GM12878 (cell line): ENCODE data around the gene PTPN18. TPM values are rescaled to one million over a fixed set of nuclear protein-coding genes. Genes with fewer than 3 reads are reported as not detected.

Experiments used
- ATAC-seq: fragments of 200-7000 bp; cut with Tn5 transposase; 3 replicates; pipeline ENCODE4 v1.9.1; 2020; ENCODE audit warnings: mild to moderate bottlenecking, moderate library complexity
- BruUV-seq: library from RNA; stranded (reverse); fragments of 400-500 nt; replicated peaks from 2 replicates; lab custom pipeline; 2021; lab: Mats Ljungman, UMichigan
- CTCF ChIA-PET: fragments of 300-600 bp; sonication (Branson Sonifier 250); formaldehyde crosslinking; extraction: SDS; loops from one replicate; lab custom pipeline; 2021; ENCODE audit warnings: inconsistent platforms; lab: Yijun Ruan, JAX
- POLR2A ChIA-PET: fragments of 350-600 bp; formaldehyde crosslinking; extraction: SDS; loops from one replicate; lab custom pipeline; 2021; ENCODE audit warnings: inconsistent platforms; lab: Charles Lee
- RAD21 ChIA-PET: fragments of 300-600 bp; sonication (Branson Sonifier 250); formaldehyde crosslinking; loops from one replicate; lab custom pipeline; 2023; ENCODE audit warnings: antibody characterized with exemption; ENCODE audit not compliant: unreplicated experiment; lab: Charles Lee
- SMC1A ChIA-PET: fragments of 300-600 bp; sonication (Branson Sonifier 250); formaldehyde crosslinking; loops from one replicate; lab custom pipeline; 2023; ENCODE audit not compliant: unreplicated experiment, uncharacterized antibody; lab: Charles Lee
- DNase-seq: peaks from one replicate; pipeline ENCODE4 v3.0.0-alpha.2; 2011; ENCODE audit warnings: low read depth, low spot score
- FAIRE-seq: peaks from 3 replicates; lab custom pipeline; 2011; peaks lifted over from hg19 to GRCh38; lab: Jason Lieb, UNC
- H2AFZ ChIP-seq: 2 replicates; pipeline ENCODE4 v1.6.0; 2011; ENCODE audit warnings: low read depth, low read length, control low read depth; ENCODE audit not compliant: control insufficient read depth
- H3K27ac ChIP-seq: 2 replicates; pipeline ENCODE4 v1.5.1; 2011; ENCODE audit warnings: control low read depth; ENCODE audit not compliant: control insufficient read depth, insufficient read depth
- H3K27me3 ChIP-seq, 2 experiments: replicated peaks in 1 of 2; 2 replicates each; pipeline versions ENCODE4 v1.6.0 to v1.6.1; 2011; ENCODE audit warnings: low read length in 1 of 2; ENCODE audit not compliant: control insufficient read depth in 2 of 2, insufficient read depth in 2 of 2
- H3K36me3 ChIP-seq, 2 experiments: 2 replicates each; pipeline ENCODE4 v1.5.1; 2011; ENCODE audit warnings: low read length in 1 of 2; ENCODE audit not compliant: control insufficient read depth in 2 of 2, insufficient read depth in 2 of 2
- H3K4me1 ChIP-seq: 2 replicates; pipeline ENCODE4 v1.6.1; 2011; ENCODE audit warnings: mild to moderate bottlenecking, low read length, moderate library complexity, mixed read lengths; ENCODE audit not compliant: control insufficient read depth, insufficient read depth
- H3K4me2 ChIP-seq: 2 replicates; pipeline ENCODE4 v1.6.0; 2011; ENCODE audit warnings: control low read depth; ENCODE audit not compliant: control insufficient read depth, insufficient read depth
- H3K4me3 ChIP-seq: fragments of 200-600 bp; sonication (generic); 2 replicates; pipeline ENCODE4 v1.5.1; 2016
- H3K79me2 ChIP-seq: 2 replicates; pipeline ENCODE4 v1.6.0; 2011; ENCODE audit warnings: low read length; ENCODE audit not compliant: control insufficient read depth, insufficient read depth
- H3K9ac ChIP-seq: 2 replicates; pipeline ENCODE4 v1.8.0; 2011; ENCODE audit warnings: low read length, control low read depth, mixed read lengths; ENCODE audit not compliant: control insufficient read depth, insufficient read depth
- H3K9me3 ChIP-seq: replicated peaks from 3 replicates; pipeline ENCODE4 v1.5.1; 2011; ENCODE audit warnings: mild to moderate bottlenecking, low read length; ENCODE audit not compliant: control insufficient read depth, insufficient read depth
- H4K20me1 ChIP-seq: 2 replicates; pipeline ENCODE4 v1.6.0; 2011; ENCODE audit not compliant: control insufficient read depth, insufficient read depth
- BHLHE40 ChIP-seq, 2 experiments: fragments of 450-650 bp in 1 of 2; IDR thresholded peaks; 2 replicates each; pipeline ENCODE4 v1.6.1; 2011 to 2017; ENCODE audit warnings: low read depth in 2 of 2, borderline replicate concordance in 1 of 2, improper control_type of control experiment in 1 of 2, low read length in 1 of 2, mild to moderate bottlenecking in 1 of 2
- CEBPB ChIP-seq, 2 experiments: fragments of 150-350 bp in 1 of 2; IDR thresholded peaks; 2 replicates each; pipeline ENCODE4 v1.6.1; 2012 to 2014; ENCODE audit warnings: low read depth in 2 of 2, low read length in 2 of 2, borderline replicate concordance in 1 of 2, inconsistent platforms in 1 of 2
- CREM ChIP-seq: IDR thresholded peaks from 2 replicates; pipeline ENCODE4 v1.6.1; 2014; ENCODE audit warnings: antibody characterized with exemption, low read depth
- DPF2 ChIP-seq: fragments of 450-650 bp; IDR thresholded peaks from 2 replicates; pipeline ENCODE4 v1.6.1; 2017; ENCODE audit warnings: mild to moderate bottlenecking
- NR2F1 ChIP-seq: fragments of 450-650 bp; conservative IDR thresholded peaks from 2 replicates; pipeline ENCODE4 v1.6.1; 2017; ENCODE audit warnings: mild to moderate bottlenecking
- POLR2AphosphoS5 ChIP-seq: IDR thresholded peaks from 2 replicates; pipeline ENCODE4 v1.6.1; 2011; ENCODE audit warnings: mild to moderate bottlenecking, low read length, inconsistent platforms
- POU2F2 ChIP-seq: IDR thresholded peaks from 3 replicates; pipeline ENCODE4 v1.6.1; 2011; ENCODE audit warnings: low read depth, mild to moderate bottlenecking, low read length, borderline replicate concordance
- RAD51 ChIP-seq: fragments of 450-650 bp; IDR thresholded peaks from 2 replicates; pipeline ENCODE4 v1.6.1; 2016; ENCODE audit warnings: moderate library complexity, mild to moderate bottlenecking, inconsistent platforms
- SUZ12 ChIP-seq: fragments of 200-600 bp; sonication (generic); IDR thresholded peaks from one replicate; pipeline ENCODE4 v1.6.1; 2018; ENCODE audit warnings: antibody characterized with exemption, mild to moderate bottlenecking; ENCODE audit not compliant: unreplicated experiment
- TAF1 ChIP-seq: IDR thresholded peaks from 2 replicates; pipeline ENCODE4 v1.6.1; 2011; ENCODE audit warnings: mild to moderate bottlenecking, low read depth, low read length, borderline replicate concordance
- WGBS: methylation state at CpG from one replicate; pipeline ENCODE4 v1.1.6; 2016; ENCODE audit warnings: low lambda C conversion rate; ENCODE audit not compliant: insufficient replicate concordance, insufficient coverage; ENCODE audit errors: missing lambda C conversion rate; 5-methylcytosine and 5-hydroxymethylcytosine counted together
- in situ Hi-C: fragments of 300-500 bp; cut with MboI; formaldehyde crosslinking; loops from 9 replicates; pipeline ENCODE4 v1.14.3; 2018; ENCODE audit warnings: mixed read lengths
- intact Hi-C: fragments of 100-400 bp; cut with micrococcal nuclease; formaldehyde crosslinking; loops from one replicate; pipeline ENCODE4 v1.14.2; 2022; ENCODE audit not compliant: unreplicated experiment
- polyA plus RNA-seq, 11 experiments: library from polyadenylated mRNA; depleted of rRNA in 4 of 11; unstranded in 6 of 11; stranded (reverse) in 5 of 11; fragments of >200 nt; fragmentation: Nextera tagmentation in 4 of 11; fragmentation: Illumina TruSeq in 1 of 11; extraction: Ambion mirVana in 4 of 11; extraction: Trizol in 1 of 11; gene quantifications; 1 replicate in 1 of 11; 2 replicates in 10 of 11; pipeline versions ENCODE4 v1.2.1 to v1.2.3, GENCODE V29; 2011 to 2016; ENCODE audit warnings: inconsistent platforms in 2 of 11, missing spikeins in 2 of 11, low read depth in 1 of 11
- total RNA-seq, 4 experiments: library from RNA; depleted of rRNA in 3 of 4; stranded (reverse); fragments of >200 nt in 3 of 4; fragmentation: Illumina TruSeq in 1 of 4; extraction: Trizol in 1 of 4; gene quantifications; 2 replicates each; pipeline versions ENCODE4 v1.2.1 to v1.2.3, GENCODE V29; 2013 to 2021
- TF ChIP-seq, protein P1 (sequence below): fragments of 450-650 bp; IDR thresholded peaks from 2 replicates; pipeline ENCODE4 v1.6.1; 2016; ENCODE audit warnings: mild to moderate bottlenecking, moderate library complexity, borderline replicate concordance

Gene PTPN18
- total and polyA plus RNA-seq, 10 of the 15 experiments (the other 5 are each of a cell fraction or from before 2014, with no cell fraction given) = 14.8 to 89.9 (median 43.4) TPM

DNA sequence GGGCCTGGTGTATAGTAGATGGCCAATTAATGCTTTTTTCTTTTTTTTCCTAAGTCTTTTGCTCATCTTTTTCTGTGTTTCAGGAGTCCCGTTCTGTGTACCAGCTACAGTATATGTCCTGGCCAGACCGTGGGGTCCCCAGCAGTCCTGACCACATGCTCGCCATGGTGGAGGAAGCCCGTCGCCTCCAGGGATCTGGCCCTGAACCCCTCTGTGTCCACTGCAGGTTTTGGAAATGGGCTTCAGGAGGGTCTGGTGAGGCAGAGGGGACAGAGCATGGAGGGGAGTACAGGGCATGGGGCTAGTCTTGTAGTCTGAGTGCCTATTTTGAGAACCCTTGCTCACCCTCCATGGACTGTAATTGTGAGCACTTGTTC lies 14.1 kb downstream of the PTPN18 start:
- SMC1A ChIA-PET = interaction anchor here (1.4 kb wide), 1 partner anchor 8 kb away, joined by 4 read pairs; no protein-coding TSS in a partner anchor
- RAD21 ChIA-PET = interaction anchor here (2.0 kb wide), 1 partner anchor 27 kb away, joined by 6 read pairs; the partner anchor contains the start of gene IMP4
- FAIRE-seq = no peak
- Histone ChIP-seq H3K4me1 (peaks cover 16% of the 10 kb centered on the region), H3K9me3 (no peaks in the 10 kb centered on the region; the same call in 2 of the 3 replicates), H3K79me2 (peaks cover 36% of the 10 kb centered on the region), H2AFZ (no peak overlapping the region), H3K36me3 (no peaks in the 10 kb centered on the region), H3K4me3 (no peak overlapping the region), H3K9ac (no peak overlapping the region), H3K4me2 (no peak overlapping the region), H4K20me1 (no peaks in the 10 kb centered on the region), H3K27ac (no peak overlapping the region), H3K27me3 (no peaks in the 10 kb centered on the region)
- ATAC-seq = no peak
- 81% methylated on average over 5 of the region's 5 CpGs for WGBS
- CTCF ChIA-PET = interaction anchor here (2.1 kb wide), 1 partner anchor 14 kb away, joined by 7 read pairs; the partner anchor contains the start of gene PTPN18
- POLR2A ChIA-PET = interaction anchor here (0.6 to 3.2 kb wide), 3 partner anchors 19 to 27 kb away, joined by 3 to 8 read pairs (median 3); partner anchors contain the start of gene IMP4
- TF ChIP-seq POLR2AphosphoS5 (no peak), SUZ12 (no peak), DPF2 (no peak)
- DNase-seq = no peak
- in situ Hi-C loops (no loop called here), intact Hi-C loops (loop anchor here (2.0 to 10.0 kb wide), 2 partner anchors 15 to 55 kb away; no protein-coding TSS in a partner anchor)
- BruUV-seq = no TSS peak

DNA sequence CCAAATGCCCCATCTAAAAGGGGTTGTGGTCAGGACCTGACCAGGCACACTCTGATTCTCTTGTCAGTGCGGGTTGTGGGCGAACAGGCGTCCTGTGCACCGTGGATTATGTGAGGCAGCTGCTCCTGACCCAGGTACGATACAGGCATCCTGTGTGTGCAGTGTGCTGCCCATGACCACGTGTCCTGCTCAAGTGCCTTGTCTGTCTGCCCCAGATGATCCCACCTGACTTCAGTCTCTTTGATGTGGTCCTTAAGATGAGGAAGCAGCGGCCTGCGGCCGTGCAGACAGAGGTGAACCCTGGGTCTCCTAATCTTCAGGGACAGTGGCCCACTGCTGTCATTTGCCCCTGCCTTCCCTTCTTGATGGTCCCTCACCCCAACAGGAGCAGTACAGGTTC lies 14.6 kb downstream of the PTPN18 start:
- Histone ChIP-seq H3K4me1 (peaks cover 16% of the 10 kb centered on the region), H3K36me3 (peaks cover 0 to 2% of the 10 kb centered on the region in 2 experiments; a peak in 2 of 4 replicates), H3K4me3 (no peak overlapping the region), H3K79me2 (peaks cover 38% of the 10 kb centered on the region), H2AFZ (no peak overlapping the region), H3K9me3 (no peaks in the 10 kb centered on the region; the same call in 2 of the 3 replicates), H3K27ac (no peak overlapping the region), H3K9ac (peak overlapping the region; percentile 92; the same call in 1 of the 2 replicates), H3K4me2 (peak overlapping the region; percentile 93), H4K20me1 (no peaks in the 10 kb centered on the region), H3K27me3 (no peaks in the 10 kb centered on the region)
- ChIA-PET CTCF (interaction anchor here (1.4 to 2.1 kb wide), 2 partner anchors 14 to 28 kb away, joined by 7 to 8 read pairs; partner anchors contain the start of genes IMP4 and PTPN18), RAD21 (interaction anchor here (2.0 kb wide), 1 partner anchor 28 kb away, joined by 6 read pairs; the partner anchor contains the start of gene IMP4), POLR2A (interaction anchor here (0.7 to 3.2 kb wide), 3 partner anchors 8 to 28 kb away, joined by 3 to 8 read pairs (median 3); partner anchors contain the start of gene IMP4), SMC1A (interaction anchor here (0.6 to 1.3 kb wide), 3 partner anchors 8 to 28 kb away, joined by 3 to 12 read pairs (median 5); partner anchors contain the start of gene IMP4)
- in situ Hi-C loops = no loop called here
- intact Hi-C loops = loop anchor here (2.0 to 10.0 kb wide), 2 partner anchors 16 to 54 kb away; no protein-coding TSS in a partner anchor
- WGBS = 76% methylated on average over 9 of the region's 9 CpGs
- ATAC-seq (peak; percentile 38), FAIRE-seq (peak; percentile 18), DNase-seq (no peak)
- BruUV-seq = no TSS peak
- peak; percentile 71 to 83 for TF ChIP-seq BHLHE40 (IDR thresholded peaks at IDR 0.05; ENCODE audit: borderline replicate concordance in 1 of 2, low read depth in 2 of 2, low read length in 1 of 2)
- peak; percentile 74 for TF ChIP-seq NR2F1
- TF ChIP-seq CREM = peak; percentile 26; the same call in 1 of the 2 replicates
- TF ChIP-seq CEBPB (IDR thresholded peaks at IDR 0.05; ENCODE audit: borderline replicate concordance in 1 of 2, low read depth in 2 of 2, low read length in 2 of 2) = no peak
- TF ChIP-seq POU2F2 = 0 out of 3 replicates have a peak, but pooled peaks have one; percentile 9
- TF ChIP-seq TAF1 = no peak
- peak; percentile 92 for TF ChIP-seq RAD51
- TF ChIP-seq, protein P1, sequence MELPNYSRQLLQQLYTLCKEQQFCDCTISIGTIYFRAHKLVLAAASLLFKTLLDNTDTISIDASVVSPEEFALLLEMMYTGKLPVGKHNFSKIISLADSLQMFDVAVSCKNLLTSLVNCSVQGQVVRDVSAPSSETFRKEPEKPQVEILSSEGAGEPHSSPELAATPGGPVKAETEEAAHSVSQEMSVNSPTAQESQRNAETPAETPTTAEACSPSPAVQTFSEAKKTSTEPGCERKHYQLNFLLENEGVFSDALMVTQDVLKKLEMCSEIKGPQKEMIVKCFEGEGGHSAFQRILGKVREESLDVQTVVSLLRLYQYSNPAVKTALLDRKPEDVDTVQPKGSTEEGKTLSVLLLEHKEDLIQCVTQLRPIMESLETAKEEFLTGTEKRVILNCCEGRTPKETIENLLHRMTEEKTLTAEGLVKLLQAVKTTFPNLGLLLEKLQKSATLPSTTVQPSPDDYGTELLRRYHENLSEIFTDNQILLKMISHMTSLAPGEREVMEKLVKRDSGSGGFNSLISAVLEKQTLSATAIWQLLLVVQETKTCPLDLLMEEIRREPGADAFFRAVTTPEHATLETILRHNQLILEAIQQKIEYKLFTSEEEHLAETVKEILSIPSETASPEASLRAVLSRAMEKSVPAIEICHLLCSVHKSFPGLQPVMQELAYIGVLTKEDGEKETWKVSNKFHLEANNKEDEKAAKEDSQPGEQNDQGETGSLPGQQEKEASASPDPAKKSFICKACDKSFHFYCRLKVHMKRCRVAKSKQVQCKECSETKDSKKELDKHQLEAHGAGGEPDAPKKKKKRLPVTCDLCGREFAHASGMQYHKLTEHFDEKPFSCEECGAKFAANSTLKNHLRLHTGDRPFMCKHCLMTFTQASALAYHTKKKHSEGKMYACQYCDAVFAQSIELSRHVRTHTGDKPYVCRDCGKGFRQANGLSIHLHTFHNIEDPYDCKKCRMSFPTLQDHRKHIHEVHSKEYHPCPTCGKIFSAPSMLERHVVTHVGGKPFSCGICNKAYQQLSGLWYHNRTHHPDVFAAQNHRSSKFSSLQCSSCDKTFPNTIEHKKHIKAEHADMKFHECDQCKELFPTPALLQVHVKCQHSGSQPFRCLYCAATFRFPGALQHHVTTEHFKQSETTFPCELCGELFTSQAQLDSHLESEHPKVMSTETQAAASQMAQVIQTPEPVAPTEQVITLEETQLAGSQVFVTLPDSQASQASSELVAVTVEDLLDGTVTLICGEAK = no peak
